Central memory CD4-positive, alpha-beta T cell (primary cell): ENCODE results near the gene MPZL3.
"Not testable (repeated sequence)": the region's sequence is repeated elsewhere in the genome, so short reads cannot be mapped to it uniquely, and the experiment has no call there.

Source experiments
- DNase-seq: peaks from one replicate; pipeline ENCODE4 v3.0.0; 2022

Gene MPZL3

GRCh38 chr11:118183691-118184090, 68.5 kb downstream of the MPZL3 start:
- DNase-seq: not testable (repeated sequence)

GRCh38 chr11:118180300-118180703, 71.9 kb downstream of the MPZL3 start:
- no peak for DNase-seq

GRCh38 chr11:118176778-118177134, 75.4 kb downstream of the MPZL3 start:
- no peak for DNase-seq
